SK-N-SH (cell line): ENCODE measurements around the gene ZNF521. TPM values are rescaled to one million over a fixed set of nuclear protein-coding genes. Genes with fewer than 3 reads are reported as not detected.
"Not testable (repeated sequence)": the region's sequence is repeated elsewhere in the genome, so short reads cannot be mapped to it uniquely, and the experiment has no call there.

Experiments
- CTCF ChIA-PET: fragments of 300-600, 350-600 bp; formaldehyde crosslinking; extraction: SDS; loops from one replicate; lab custom pipeline; 2021; lab: Yijun Ruan, JAX
- POLR2A ChIA-PET: fragments of 350-600 bp; sonication (Branson Sonifier 250); formaldehyde crosslinking; extraction: SDS; loops from one replicate; lab custom pipeline; 2020; ENCODE audit warnings: antibody characterized with exemption, inconsistent platforms; lab: Yijun Ruan, JAX
- DNase-seq: peaks from one replicate; pipeline ENCODE4 v3.0.0; 2012
- H2AFZ ChIP-seq: fragments of 200-600 bp; sonication (generic); 2 replicates; pipeline ENCODE4 v1.8.1; 2016; ENCODE audit warnings: antibody characterized with exemption, mild to moderate bottlenecking, low read depth
- H3F3A ChIP-seq: fragments of 200-600 bp; sonication (generic); replicated peaks from 2 replicates; pipeline ENCODE3; 2016; ENCODE audit warnings: antibody characterized with exemption, mild to moderate bottlenecking; ENCODE audit not compliant: insufficient read depth
- H3K27ac ChIP-seq, 2 experiments: fragments of 200-500 bp in 1 of 2; fragments of 200-600 bp in 1 of 2; sonication (Bioruptor generic) in 1 of 2; sonication (generic), shearing (Covaris generic) in 1 of 2; 2 replicates each; pipeline versions ENCODE4 v1.5.1 to v1.6.1; 2014 to 2016; ENCODE audit warnings: low read depth in 2 of 2, inconsistent platforms in 1 of 2, low read length in 1 of 2, mild to moderate bottlenecking in 1 of 2, mixed read lengths in 1 of 2
- H3K27me3 ChIP-seq: fragments of 200-600 bp; sonication (generic), shearing (Covaris generic); 2 replicates; pipeline ENCODE4 v1.6.1; 2016; ENCODE audit warnings: mixed run types; ENCODE audit not compliant: insufficient read depth
- H3K36me3 ChIP-seq, 2 experiments: fragments of 200-500 bp in 1 of 2; fragments of 200-600 bp in 1 of 2; sonication (Bioruptor generic) in 1 of 2; sonication (generic) in 1 of 2; replicated peaks in 1 of 2; 2 replicates each; pipeline versions ENCODE3 to v1.5.1; 2014 to 2016; ENCODE audit warnings: low read length in 1 of 2, mild to moderate bottlenecking in 1 of 2; ENCODE audit not compliant: insufficient read depth in 2 of 2, control insufficient read depth in 1 of 2
- H3K4me1 ChIP-seq, 2 experiments: fragments of 200-500 bp in 1 of 2; fragments of 200-600 bp in 1 of 2; sonication (Bioruptor generic) in 1 of 2; sonication (generic), shearing (Covaris generic) in 1 of 2; 2 replicates each; pipeline versions ENCODE4 v1.5.1 to v1.6.1; 2014 to 2016; ENCODE audit warnings: low read depth in 1 of 2, low read length in 1 of 2, mixed run types in 1 of 2; ENCODE audit not compliant: insufficient read depth in 2 of 2, control insufficient read depth in 1 of 2
- H3K4me2 ChIP-seq: fragments of 200-600 bp; sonication (generic), shearing (Covaris generic); 2 replicates; pipeline ENCODE4 v1.6.1; 2017; ENCODE audit warnings: mixed run types
- H3K4me3 ChIP-seq, 2 experiments: fragments of 200-500 bp in 1 of 2; fragments of 200-600 bp in 1 of 2; sonication (Bioruptor generic) in 1 of 2; sonication (generic), shearing (Covaris generic) in 1 of 2; 2 replicates each; pipeline versions ENCODE4 v1.5.1 to v1.8.1; 2014 to 2016; ENCODE audit warnings: low read depth in 2 of 2, inconsistent platforms in 1 of 2, low read length in 1 of 2, mild to moderate bottlenecking in 1 of 2, mixed read lengths in 1 of 2, moderate library complexity in 1 of 2
- H3K79me2 ChIP-seq: fragments of 200-600 bp; sonication (generic); 2 replicates; pipeline ENCODE4 v1.8.1; 2017; ENCODE audit warnings: mild to moderate bottlenecking; ENCODE audit not compliant: insufficient read depth
- H3K9ac ChIP-seq: fragments of 200-600 bp; sonication (generic); 2 replicates; pipeline ENCODE4 v1.6.1; 2017; ENCODE audit warnings: mixed run types
- H3K9me2 ChIP-seq: fragments of 200-600 bp; sonication (generic); 2 replicates; pipeline ENCODE4 v1.6.1; 2017; ENCODE audit warnings: mixed run types
- H3K9me3 ChIP-seq: fragments of 200-600 bp; sonication (generic); 2 replicates; pipeline ENCODE4 v1.6.1; 2017; ENCODE audit warnings: mixed run types, mild to moderate bottlenecking, moderate library complexity
- H4K20me1 ChIP-seq: fragments of 200-600 bp; sonication (generic); 2 replicates; pipeline ENCODE4 v1.6.1; 2017; ENCODE audit warnings: mild to moderate bottlenecking, mixed run types; ENCODE audit not compliant: insufficient read depth
- CHD2 ChIP-seq: fragments of 150-350 bp; IDR thresholded peaks from 2 replicates; pipeline ENCODE4 v1.6.1; 2018; ENCODE audit warnings: low read length; ENCODE audit not compliant: partially characterized antibody
- ELF1 ChIP-seq: IDR thresholded peaks from 2 replicates; pipeline ENCODE4 v1.4.0; 2012
- EP300 ChIP-seq, 2 experiments: IDR thresholded peaks; 2 replicates each; pipeline versions ENCODE4 v1.4.0 to v1.6.1; 2012; ENCODE audit warnings: borderline replicate concordance in 1 of 2, low read depth in 1 of 2, low read length in 1 of 2
- EZH2phosphoT487 ChIP-seq: fragments of 200-600 bp; sonication (generic); IDR thresholded peaks from 2 replicates; pipeline ENCODE4 v1.6.1; 2017; ENCODE audit warnings: low read depth, mixed run types, mild to moderate bottlenecking, antibody characterized with exemption, moderate library complexity, borderline replicate concordance
- FOSL2 ChIP-seq: IDR thresholded peaks from 2 replicates; pipeline ENCODE4 v1.4.0; 2012; ENCODE audit warnings: low read depth, mild to moderate bottlenecking, moderate library complexity, borderline replicate concordance
- FOXM1 ChIP-seq: IDR thresholded peaks from 2 replicates; pipeline ENCODE4 v1.4.0; 2012; ENCODE audit warnings: low read depth, mild to moderate bottlenecking
- GATA2 ChIP-seq: sonication (generic); formaldehyde crosslinking; IDR thresholded peaks from 2 replicates; pipeline ENCODE4 v1.5.0; 2020; ENCODE audit warnings: mild to moderate bottlenecking, missing genetic modification reagents
- JUND ChIP-seq: IDR thresholded peaks from 2 replicates; pipeline ENCODE4 v1.4.0; 2012
- SIN3A ChIP-seq: IDR thresholded peaks from 2 replicates; pipeline ENCODE4 v1.6.1; 2012; ENCODE audit warnings: low read depth, mild to moderate bottlenecking, low read length, moderate library complexity, borderline replicate concordance
- TAF1 ChIP-seq: IDR thresholded peaks from 2 replicates; pipeline ENCODE4 v1.6.1; 2012; ENCODE audit warnings: low read depth, mild to moderate bottlenecking, low read length, moderate library complexity, borderline replicate concordance
- TCF12 ChIP-seq: IDR thresholded peaks from 2 replicates; pipeline ENCODE4 v1.4.0; 2012
- YY1 ChIP-seq: IDR thresholded peaks from 2 replicates; pipeline ENCODE4 v1.4.0; 2012; ENCODE audit warnings: low read depth, mild to moderate bottlenecking
- WGBS: methylation state at CpG from one replicate; pipeline ENCODE4 v1.1.6; 2017; ENCODE audit warnings: low lambda C conversion rate; 5-methylcytosine and 5-hydroxymethylcytosine counted together
- polyA plus RNA-seq, 3 experiments: library from polyadenylated mRNA; depleted of rRNA; stranded (reverse); fragments of >200 nt; gene quantifications; 2 replicates each; pipeline ENCODE4 v1.2.3, GENCODE V29; 2012
- TF ChIP-seq, protein P1 (sequence below): IDR thresholded peaks from 2 replicates; pipeline ENCODE4 v1.4.0; 2012; ENCODE audit warnings: low read depth, borderline replicate concordance
- TF ChIP-seq, protein P2 (sequence below): fragments of 200-600 bp; sonication (generic); IDR thresholded peaks from 2 replicates; pipeline ENCODE4 v1.6.1; 2017; ENCODE audit warnings: antibody characterized with exemption, mild to moderate bottlenecking, moderate library complexity
- TF ChIP-seq, protein P3 (sequence below): IDR thresholded peaks from 2 replicates; pipeline ENCODE4 v1.4.0; 2012; ENCODE audit warnings: low read depth
- TF ChIP-seq, protein P4 (sequence below): IDR thresholded peaks from 2 replicates; pipeline ENCODE4; 2012
- TF ChIP-seq, protein P5 (sequence below): IDR thresholded peaks from 2 replicates; pipeline ENCODE4 v1.4.0; 2012; ENCODE audit warnings: low read depth, borderline replicate concordance
- TF ChIP-seq, protein P6 (sequence below): fragments of 150-350 bp; IDR thresholded peaks from 2 replicates; pipeline ENCODE4 v1.6.1; 2016; ENCODE audit warnings: mild to moderate bottlenecking, low read depth, low read length

ZNF521 gene
- polyA plus RNA-seq, 1 of the 3 experiments (the other 2 are of a cell fraction) = 14.1 TPM

DNA sequence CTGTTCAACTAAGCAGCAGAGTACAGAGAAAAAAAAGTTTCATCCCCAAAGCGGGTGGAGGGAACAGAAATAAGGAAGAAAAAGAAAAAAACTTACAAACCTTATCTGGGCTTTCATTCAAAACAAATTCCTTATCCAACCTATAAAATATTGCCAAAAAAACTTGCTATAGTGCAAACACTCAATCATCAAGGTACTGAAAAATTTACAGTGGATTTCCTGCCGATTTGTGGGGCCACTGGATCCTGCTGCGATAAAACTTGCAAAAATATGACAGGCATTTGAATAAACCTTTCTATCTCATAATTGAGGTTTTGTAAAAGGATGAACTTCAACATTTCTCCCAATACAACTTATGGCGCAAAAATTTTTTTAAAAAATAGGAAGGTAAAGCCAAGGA, 77.0 kb downstream of the ZNF521 start (continued):
- TF ChIP-seq, protein P1, sequence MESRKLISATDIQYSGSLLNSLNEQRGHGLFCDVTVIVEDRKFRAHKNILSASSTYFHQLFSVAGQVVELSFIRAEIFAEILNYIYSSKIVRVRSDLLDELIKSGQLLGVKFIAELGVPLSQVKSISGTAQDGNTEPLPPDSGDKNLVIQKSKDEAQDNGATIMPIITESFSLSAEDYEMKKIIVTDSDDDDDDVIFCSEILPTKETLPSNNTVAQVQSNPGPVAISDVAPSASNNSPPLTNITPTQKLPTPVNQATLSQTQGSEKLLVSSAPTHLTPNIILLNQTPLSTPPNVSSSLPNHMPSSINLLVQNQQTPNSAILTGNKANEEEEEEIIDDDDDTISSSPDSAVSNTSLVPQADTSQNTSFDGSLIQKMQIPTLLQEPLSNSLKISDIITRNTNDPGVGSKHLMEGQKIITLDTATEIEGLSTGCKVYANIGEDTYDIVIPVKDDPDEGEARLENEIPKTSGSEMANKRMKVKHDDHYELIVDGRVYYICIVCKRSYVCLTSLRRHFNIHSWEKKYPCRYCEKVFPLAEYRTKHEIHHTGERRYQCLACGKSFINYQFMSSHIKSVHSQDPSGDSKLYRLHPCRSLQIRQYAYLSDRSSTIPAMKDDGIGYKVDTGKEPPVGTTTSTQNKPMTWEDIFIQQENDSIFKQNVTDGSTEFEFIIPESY = no peak
- no peak for TF ChIP-seq TCF12

DNA sequence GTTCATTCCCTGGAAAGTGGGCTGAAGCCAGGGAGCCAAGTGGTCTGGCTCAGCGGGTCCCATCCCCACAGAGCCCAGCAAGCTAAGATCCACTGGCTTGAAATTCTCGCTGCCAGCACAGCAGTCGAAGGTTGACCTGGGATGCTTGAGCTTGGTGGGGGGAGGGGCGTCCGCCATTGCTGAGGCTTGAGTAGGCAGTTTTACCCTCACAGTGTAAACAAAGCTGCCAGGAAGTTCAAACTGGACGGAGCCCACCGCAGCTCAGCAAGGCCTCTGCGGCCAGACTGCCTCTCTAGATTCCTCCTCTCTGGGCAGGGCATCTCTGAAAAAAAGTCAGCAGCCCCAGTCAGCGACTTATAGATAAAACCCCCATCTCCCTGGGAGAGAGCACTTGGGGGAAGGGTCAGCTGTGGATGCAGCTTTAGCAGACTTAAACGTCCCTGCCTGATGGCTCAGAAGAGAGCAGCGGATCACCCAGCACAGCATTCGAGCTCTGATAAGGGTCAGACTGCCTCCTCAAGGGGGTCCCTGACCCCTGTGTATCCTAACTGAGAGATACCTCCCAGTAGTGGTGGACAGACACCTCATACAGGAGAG, 84.9 kb downstream of the ZNF521 start:
- CTCF ChIA-PET = interaction anchor here (1.0 kb wide), 1 partner anchor 11 kb away, joined by 4 read pairs; no protein-coding TSS in a partner anchor
- not testable (repeated sequence) for H3F3A ChIP-seq

DNA sequence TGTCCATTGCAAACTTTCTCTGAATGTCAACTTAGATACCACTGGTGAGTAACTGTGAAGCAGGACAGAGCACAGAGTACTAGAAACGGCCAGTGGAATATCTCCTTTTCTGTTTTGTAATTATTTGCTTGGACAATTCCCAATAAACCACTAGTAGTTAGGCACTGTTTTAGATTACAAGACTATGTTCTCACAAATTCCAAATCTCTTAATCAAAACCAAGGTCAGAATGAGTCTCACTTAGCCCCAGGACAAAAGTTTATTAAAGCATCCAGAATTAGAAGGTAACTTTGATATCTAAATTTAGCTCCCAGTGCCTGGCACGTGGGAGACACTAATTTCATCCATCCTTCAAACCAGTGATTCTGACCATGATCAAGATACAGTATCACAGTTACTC, 89.0 kb downstream of the ZNF521 start:
- no peak overlapping the region for H2AFZ ChIP-seq
- ChIA-PET POLR2A (no interaction called here), CTCF (no interaction called here)
- no peaks in the 10 kb centered on the region for H3K27me3 ChIP-seq
- H3F3A ChIP-seq = no peaks in the 10 kb centered on the region
- no peak overlapping the region for H3K4me3 ChIP-seq
- DNase-seq = no peak
- H3K9me2 ChIP-seq = no peaks in the 10 kb centered on the region
- no peaks in the 10 kb centered on the region for H3K9me3 ChIP-seq
- H3K4me1 ChIP-seq = no peaks in the 10 kb centered on the region
- WGBS = 16% methylated on average over 2 of the region's 2 CpGs
- no peak overlapping the region for H3K4me2 ChIP-seq
- no peak overlapping the region for H3K27ac ChIP-seq
- H3K9ac ChIP-seq = no peak overlapping the region
- no peaks in the 10 kb centered on the region for H3K36me3 ChIP-seq
- no peaks in the 10 kb centered on the region for H3K79me2 ChIP-seq
- no peaks in the 10 kb centered on the region for H4K20me1 ChIP-seq
- TF ChIP-seq EP300 (IDR thresholded peaks at IDR 0.05; ENCODE audit: borderline replicate concordance in 1 of 2, low read depth in 1 of 2, low read length in 1 of 2) (no peak), TAF1 (no peak), FOSL2 (no peak), CHD2 (no peak), YY1 (no peak), SIN3A (no peak), JUND (no peak), ELF1 (no peak), GATA2 (no peak), FOXM1 (no peak), EZH2phosphoT487 (no peak)
- TF ChIP-seq, protein P2, sequence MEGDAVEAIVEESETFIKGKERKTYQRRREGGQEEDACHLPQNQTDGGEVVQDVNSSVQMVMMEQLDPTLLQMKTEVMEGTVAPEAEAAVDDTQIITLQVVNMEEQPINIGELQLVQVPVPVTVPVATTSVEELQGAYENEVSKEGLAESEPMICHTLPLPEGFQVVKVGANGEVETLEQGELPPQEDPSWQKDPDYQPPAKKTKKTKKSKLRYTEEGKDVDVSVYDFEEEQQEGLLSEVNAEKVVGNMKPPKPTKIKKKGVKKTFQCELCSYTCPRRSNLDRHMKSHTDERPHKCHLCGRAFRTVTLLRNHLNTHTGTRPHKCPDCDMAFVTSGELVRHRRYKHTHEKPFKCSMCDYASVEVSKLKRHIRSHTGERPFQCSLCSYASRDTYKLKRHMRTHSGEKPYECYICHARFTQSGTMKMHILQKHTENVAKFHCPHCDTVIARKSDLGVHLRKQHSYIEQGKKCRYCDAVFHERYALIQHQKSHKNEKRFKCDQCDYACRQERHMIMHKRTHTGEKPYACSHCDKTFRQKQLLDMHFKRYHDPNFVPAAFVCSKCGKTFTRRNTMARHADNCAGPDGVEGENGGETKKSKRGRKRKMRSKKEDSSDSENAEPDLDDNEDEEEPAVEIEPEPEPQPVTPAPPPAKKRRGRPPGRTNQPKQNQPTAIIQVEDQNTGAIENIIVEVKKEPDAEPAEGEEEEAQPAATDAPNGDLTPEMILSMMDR = no peak
- TF ChIP-seq, protein P3, sequence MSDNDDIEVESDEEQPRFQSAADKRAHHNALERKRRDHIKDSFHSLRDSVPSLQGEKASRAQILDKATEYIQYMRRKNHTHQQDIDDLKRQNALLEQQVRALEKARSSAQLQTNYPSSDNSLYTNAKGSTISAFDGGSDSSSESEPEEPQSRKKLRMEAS = no peak
- TF ChIP-seq, protein P4, sequence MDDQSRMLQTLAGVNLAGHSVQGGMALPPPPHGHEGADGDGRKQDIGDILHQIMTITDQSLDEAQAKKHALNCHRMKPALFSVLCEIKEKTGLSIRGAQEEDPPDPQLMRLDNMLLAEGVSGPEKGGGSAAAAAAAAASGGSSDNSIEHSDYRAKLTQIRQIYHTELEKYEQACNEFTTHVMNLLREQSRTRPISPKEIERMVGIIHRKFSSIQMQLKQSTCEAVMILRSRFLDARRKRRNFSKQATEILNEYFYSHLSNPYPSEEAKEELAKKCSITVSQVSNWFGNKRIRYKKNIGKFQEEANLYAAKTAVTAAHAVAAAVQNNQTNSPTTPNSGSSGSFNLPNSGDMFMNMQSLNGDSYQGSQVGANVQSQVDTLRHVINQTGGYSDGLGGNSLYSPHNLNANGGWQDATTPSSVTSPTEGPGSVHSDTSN = no peak
- TF ChIP-seq, protein P5, sequence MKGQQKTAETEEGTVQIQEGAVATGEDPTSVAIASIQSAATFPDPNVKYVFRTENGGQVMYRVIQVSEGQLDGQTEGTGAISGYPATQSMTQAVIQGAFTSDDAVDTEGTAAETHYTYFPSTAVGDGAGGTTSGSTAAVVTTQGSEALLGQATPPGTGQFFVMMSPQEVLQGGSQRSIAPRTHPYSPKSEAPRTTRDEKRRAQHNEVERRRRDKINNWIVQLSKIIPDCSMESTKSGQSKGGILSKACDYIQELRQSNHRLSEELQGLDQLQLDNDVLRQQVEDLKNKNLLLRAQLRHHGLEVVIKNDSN = no peak
- TF ChIP-seq, protein P6, sequence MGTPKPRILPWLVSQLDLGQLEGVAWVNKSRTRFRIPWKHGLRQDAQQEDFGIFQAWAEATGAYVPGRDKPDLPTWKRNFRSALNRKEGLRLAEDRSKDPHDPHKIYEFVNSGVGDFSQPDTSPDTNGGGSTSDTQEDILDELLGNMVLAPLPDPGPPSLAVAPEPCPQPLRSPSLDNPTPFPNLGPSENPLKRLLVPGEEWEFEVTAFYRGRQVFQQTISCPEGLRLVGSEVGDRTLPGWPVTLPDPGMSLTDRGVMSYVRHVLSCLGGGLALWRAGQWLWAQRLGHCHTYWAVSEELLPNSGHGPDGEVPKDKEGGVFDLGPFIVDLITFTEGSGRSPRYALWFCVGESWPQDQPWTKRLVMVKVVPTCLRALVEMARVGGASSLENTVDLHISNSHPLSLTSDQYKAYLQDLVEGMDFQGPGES = no peak

More for the DNA sequence above, 84.9 kb downstream of the ZNF521 start:
- H3K27me3 ChIP-seq, H3K9ac ChIP-seq, H3K9me2 ChIP-seq, H3K4me1 ChIP-seq, H2AFZ ChIP-seq, H3K4me2 ChIP-seq, DNase-seq, H4K20me1 ChIP-seq, H3K36me3 ChIP-seq, H3K27ac ChIP-seq, POLR2A ChIA-PET, H3K4me3 ChIP-seq, H3K79me2 ChIP-seq, H3K9me3 ChIP-seq: not testable (repeated sequence)
- 79% methylated on average over 7 of the region's 12 CpGs for WGBS
